HG03045 (cell line): Measurements from ENCODE around the gene B9D1.
"Not testable (repeated sequence)": the region's sequence is repeated elsewhere in the genome, so short reads cannot be mapped to it uniquely, and the experiment has no call there.

Experiments used
- ATAC-seq: cut with Tn5 transposase; IDR thresholded peaks from one replicate; pipeline ENCODE4 v1.9.1; 2021; ENCODE audit warnings: mild to moderate bottlenecking, moderate library complexity; ENCODE audit not compliant: unreplicated experiment

B9D1 gene

DNA sequence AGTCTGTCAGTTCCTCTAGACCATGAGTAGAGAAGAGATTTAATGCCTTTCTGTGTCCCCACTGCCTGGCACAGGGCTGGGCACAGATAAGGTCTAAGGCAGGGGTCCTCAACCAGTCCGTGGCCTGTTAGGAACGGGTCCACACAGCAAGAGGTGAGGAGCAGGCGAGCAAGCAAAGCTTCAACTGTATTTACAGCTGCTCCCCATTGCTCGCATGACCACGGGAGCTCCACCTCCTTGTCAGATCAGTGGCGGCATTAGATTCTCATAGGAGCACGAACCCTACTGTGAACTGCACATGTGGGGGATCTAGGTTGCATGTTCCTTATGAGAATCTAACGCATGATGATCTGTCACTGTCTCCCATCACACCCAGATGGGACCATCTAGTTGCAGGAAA is 1.8 kb downstream of the B9D1 start:
- ATAC-seq: no peak

GRCh38 chr17:19359856-19360255 is 2.7 kb downstream of the B9D1 start:
- no peak for ATAC-seq

DNA sequence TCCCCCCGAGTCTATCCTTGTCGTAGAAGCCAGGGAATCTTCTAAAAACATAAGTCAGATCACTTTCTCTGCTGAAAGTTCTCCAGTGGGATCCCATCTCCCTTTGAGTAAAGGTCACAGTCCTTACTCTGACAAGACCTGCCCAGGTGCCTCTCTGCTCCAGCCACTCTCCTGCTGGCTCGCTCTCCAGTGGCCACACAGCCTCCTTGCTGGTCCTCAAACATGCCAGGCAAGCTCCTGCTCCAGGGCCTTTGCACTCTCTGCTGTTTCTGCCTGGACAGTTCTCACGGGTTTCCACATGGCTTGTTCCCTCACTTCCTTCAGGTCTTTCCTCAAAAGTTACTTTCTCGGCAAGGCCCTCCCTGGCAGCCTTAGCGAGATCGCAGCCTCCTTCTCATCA is 3.4 kb downstream of the B9D1 start:
- no peak for ATAC-seq

GRCh38 chr17:19357761-19358160 is 4.8 kb downstream of the B9D1 start:
- ATAC-seq: no peak

DNA sequence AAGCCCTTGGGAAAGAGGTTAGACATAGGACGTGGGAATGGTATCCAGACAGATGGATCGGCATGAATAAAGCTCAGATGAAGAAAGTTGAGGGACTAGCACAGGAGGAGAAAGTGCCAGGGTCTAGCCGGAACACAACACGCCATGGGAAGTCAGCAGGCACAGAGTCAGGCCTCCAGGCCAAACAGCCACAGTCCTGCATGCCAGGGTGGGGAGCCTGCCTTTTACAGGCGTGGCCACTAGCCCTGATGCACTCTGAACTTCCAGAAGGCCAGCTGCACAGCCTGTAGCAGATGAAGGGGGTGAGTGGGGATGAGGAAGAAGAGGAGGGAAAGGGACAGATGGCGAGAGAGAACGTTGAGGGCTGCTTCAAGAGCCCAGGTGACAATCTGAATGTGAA is 5.2 kb downstream of the B9D1 start:
- no peak for ATAC-seq

- ATAC-seq: no peak
Observed at GRCh38 chr17:19354748-19355147, 7.8 kb downstream of the B9D1 start.

DNA sequence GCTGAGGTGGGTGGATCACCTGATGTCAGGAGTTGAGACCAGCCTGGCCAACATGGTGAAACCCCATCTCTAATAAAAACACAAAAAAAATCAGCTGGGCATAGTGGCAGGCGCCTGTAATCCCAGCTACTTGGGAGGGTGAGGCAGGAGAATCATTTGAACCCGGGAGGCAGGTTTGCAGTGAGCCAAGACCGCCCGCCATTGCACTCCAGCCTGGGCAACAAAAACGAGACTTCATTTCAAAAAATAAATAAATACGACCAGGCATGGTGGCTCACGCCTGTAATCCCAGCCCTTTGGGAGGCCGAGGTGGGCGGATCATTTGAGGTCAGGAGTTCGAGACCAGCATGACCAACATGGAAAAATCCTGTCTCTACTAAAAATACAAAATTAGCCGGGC is 9.1 kb downstream of the B9D1 start:
- not testable (repeated sequence) for ATAC-seq

GRCh38 chr17:19348806-19349205 is 13.7 kb downstream of the B9D1 start:
- no peak for ATAC-seq

DNA sequence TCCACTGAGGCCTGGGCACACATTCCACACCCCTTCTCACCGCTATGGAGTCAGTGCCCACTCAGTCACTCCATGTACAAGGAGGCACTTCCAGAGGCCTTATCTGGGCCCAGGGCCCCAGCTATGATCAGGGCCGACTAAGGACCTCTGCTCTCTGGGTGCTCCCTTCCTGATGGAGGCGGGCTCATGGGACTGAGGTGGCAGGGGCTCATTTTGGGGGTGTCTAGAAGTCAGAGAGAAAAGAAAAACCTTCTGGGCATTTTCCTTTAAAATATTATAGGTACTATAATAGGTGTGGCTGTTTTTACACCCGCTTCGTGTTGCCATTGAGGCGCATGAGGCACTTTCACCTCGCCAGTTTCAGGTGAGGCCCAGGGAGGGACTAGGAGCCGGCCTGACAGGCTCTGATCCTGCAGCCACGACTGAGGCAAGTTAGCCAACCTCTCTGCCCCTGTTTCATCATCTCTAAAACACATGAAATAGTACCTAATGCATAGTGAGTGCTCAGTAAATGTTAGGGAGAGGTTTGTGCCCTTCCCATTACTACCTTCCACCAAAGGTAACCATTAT is 14.4 kb downstream of the B9D1 start:
- ATAC-seq: no peak

DNA sequence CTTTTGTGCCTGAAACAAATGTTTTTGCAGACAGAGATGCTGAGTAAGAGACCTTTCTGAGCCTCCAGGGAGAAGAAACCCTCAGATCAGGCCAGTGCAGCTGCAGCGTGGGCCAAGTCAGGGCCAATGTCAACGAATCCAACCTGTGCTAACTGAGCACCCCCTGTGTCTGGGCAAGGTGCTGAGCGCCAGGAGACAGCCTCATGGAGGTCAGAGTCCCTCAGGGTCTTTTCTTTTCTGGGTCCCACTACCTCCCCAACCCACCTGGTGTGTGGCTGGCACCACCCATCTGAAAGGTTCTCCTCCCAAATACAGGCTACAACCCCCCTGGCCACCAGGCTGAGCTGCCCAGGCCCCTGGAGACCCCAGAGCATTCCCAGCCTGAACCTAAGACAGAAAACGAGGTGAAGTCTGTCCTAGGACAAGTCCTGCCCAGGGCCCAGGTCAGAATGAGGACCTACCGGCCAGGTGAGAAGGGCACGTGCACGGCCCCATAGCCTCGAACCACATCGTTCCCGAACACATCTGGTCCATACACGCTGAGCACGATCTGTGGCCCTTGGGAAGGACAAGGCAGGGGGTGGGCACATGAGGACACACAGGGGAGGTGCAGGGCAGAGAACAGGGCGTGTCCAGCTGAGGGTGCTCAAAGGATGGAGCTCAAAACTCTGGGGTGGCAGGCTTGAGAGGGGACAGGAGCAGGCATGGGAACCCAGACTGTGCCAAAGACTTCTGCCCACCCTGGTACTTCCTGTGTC is 15.0 kb downstream of the B9D1 start:
- no peak for ATAC-seq

DNA sequence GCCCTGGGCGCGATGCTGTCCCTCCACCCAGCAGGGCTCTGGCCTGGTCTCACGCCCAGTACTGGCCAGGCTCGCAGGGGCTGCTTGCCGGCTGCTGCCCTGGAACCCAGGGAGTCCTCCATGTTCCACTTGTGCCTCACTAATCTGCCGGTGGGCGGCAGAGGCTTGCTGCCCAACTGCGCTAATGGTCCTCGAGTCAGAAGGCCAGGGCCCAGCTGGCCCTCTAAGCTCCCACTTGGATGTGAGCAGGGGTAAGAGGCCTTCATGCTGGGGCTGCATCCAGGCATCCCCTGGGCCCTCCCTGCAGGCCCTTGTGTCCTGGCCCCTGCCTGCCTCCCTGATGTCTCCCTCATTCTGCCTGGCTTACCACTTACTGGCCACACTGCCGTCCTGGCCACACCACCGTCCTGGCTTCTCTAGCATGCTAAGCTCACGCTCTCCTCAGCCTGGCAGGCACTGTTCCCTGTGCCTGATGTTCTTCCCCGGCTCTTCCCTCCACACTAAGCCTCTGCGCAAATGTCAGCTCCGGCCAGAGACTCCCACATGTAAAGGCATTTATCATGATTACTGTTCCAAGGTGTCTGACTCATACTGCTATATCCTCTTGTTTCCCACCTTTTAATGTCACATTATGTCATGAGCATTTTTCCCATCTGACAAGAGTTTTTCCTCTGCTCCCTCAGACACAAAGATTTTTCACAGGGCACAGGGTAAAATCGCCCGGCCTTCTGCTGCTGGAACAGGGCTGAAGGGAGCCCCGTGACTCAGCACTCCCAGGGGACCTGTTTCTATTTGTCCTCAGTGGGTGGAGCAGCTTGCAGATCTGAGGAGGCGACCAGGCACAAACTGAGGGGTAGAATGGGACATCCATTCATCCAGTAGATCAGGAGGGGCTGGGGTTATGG is 15.9 kb downstream of the B9D1 start:
- no peak for ATAC-seq

DNA sequence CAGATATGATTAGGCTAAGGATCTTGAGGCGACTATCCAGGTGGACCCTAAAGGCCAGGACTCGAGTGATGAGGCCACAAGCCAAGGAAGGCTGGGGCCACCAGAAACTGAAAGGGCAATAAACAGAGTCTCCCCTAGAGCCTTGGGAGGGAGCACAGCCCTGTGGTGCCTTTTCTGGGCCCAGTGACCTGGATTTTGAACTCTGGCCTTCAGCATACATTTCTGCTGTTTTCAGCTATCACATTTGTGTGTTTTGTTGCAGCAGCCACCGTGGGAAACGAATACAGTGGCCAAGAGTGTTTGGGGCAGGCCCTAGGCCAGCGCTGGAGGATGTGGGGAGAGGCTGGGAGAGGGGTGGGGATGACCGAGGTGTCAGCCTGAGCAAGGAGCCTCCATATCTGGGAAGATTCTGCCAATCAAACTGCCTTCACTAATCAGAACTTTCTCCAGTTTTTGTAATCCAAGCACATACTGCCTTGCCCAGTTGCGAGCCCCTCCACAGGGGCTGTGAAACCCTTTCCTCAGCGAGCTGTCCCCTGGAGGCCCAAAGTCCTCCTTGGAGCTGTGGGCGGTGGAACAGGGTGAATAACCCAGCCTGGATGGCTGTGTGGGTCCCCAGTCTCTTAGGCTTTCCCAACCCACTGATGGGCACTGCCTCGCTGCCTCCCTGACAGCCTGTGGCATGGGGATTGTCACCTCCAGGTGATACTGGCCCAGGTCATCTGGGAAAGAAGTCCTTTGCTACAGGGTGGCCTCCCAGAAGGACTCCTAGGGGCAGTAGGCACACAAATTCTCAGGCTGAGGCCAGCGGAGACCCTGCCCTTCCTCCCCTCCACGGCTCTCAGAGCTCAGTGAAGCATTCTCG is 16.8 kb downstream of the B9D1 start:
- no peak for ATAC-seq

- ATAC-seq: no peak
Observed at GRCh38 chr17:19345067-19345460, 17.5 kb downstream of the B9D1 start.

DNA sequence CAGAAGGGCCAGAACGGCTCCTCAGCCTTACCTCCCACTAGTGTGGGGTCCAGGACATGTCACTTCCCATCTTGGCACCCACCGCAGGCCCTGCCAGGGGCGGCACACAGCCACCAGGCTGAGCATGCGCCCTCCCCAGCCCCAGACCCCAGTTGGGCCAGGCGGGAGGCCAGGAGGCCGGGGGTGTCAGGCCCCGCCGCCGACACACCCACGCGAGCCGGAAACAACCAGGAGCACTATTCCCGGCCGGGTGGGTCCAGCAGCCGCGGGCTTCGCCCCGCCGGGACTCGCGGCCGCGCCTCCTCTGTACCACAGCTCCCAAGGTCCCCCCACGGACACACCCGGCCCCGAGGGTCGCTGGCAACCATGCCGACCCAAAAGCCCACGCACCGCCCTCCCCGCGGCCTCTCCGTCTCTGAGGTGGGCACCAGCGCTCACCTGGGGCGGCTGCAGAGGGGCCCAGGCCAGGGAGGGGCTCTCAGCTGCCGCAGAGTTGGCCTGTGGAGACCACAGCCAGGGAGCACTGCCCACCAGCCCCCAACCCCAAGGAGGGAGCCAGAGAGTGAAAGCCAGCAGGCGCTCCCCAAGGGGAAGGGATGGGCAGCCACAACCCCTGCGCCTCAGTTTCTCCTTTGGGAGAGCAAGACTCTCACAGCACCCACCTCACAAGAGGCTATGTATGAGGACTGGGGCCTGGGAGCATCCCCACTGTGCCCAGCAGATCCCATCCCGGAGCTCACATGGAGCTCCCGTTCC is 18.0 kb downstream of the B9D1 start:
- ATAC-seq: no peak

GRCh38 chr17:19343671-19344151 is 18.8 kb downstream of the B9D1 start:
- no peak for ATAC-seq

GRCh38 chr17:19343256-19343630 is 19.3 kb downstream of the B9D1 start:
- no peak for ATAC-seq

GRCh38 chr17:19342611-19343255 is 19.8 kb downstream of the B9D1 start:
- no peak for ATAC-seq

DNA sequence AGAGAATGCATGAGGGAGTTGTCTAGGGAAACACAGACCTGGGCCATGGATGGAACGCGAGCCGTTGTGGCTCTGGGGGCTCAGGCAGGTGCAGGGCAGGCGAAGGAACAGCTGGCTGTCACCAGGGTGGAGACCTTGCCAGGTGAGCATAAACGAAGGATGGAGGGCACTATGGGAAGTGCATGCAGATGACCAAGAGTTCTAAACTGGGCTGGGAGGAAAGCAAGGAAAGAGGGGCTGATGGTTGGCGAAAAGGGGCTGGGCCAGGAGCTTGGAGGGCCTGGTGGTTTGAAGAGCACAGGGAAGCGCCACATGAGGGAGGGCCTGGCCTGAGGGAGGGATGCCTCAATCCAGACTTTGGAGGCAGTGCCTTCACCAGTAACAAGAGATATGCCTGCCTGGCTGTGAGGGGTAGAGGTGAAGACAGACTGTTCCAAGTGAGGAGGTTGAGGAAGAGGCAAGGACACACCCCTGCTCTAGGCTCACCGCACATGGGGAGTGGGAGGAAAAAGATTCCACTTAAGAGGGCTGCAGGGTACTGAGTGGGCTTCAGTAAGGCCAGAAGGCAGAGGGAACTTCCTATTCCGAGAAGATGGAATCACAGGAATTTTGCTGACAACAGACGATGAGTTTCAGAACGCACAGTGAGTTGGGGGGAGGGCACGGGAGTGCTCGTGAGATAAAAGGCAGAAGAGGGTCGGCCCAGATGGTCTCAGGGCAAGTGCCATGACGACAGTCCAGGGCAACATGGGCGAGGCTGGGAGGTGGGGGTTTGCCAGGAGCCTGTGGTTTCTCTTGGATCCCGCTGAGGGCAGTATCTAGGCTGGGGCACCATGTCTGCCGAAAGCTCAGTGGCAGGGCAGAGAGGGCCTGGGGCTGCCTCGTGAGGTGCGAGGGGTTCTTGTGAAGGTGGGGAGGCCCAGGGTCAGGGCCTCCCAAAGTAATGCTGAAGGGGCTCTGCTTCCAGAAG is 20.6 kb downstream of the B9D1 start:
- ATAC-seq: no peak
